A673 (cell line): ENCODE results near the gene OR4D11. TPM values are rescaled to one million over a fixed set of nuclear protein-coding genes. Genes with fewer than 3 reads are reported as not detected.
A peak's percentile ranks its signal among the peaks of the same experiment; 100 is the strongest.

Experiments used
- BruUV-seq: library from RNA; stranded (reverse); fragments of 400-500 nt; replicated peaks from 2 replicates; lab custom pipeline; 2021; lab: Mats Ljungman, UMichigan
- CTCF ChIA-PET: fragments of 300-600 bp; sonication (Branson Sonifier 250); formaldehyde crosslinking; loops from one replicate; lab custom pipeline; 2022; ENCODE audit warnings: antibody characterized with exemption; lab: Charles Lee
- POLR2A ChIA-PET: fragments of 300-600 bp; sonication (Branson Sonifier 250); formaldehyde crosslinking; loops from one replicate; lab custom pipeline; 2022; ENCODE audit warnings: antibody characterized with exemption; ENCODE audit not compliant: low non-redundant PET; lab: Charles Lee
- DNase-seq: peaks from one replicate; pipeline ENCODE4 v3.0.0-alpha.2; 2015; ENCODE audit warnings: low spot score
- H3K27ac ChIP-seq: fragments of 200-600 bp; sonication (generic); 2 replicates; pipeline ENCODE4 v1.5.1; 2016; ENCODE audit warnings: mixed run types, low read depth, mild to moderate bottlenecking, mixed read lengths, antibody characterized with exemption, low read length; ENCODE audit not compliant: poor library complexity, severe bottlenecking
- H3K27me3 ChIP-seq: fragments of 200-600 bp; sonication (generic); replicated peaks from 2 replicates; pipeline ENCODE4 v1.6.1; 2017; ENCODE audit warnings: mixed run types, low read depth, mild to moderate bottlenecking, mixed read lengths, antibody characterized with exemption, low read length; ENCODE audit not compliant: insufficient read depth, poor library complexity
- H3K36me3 ChIP-seq: fragments of 200-600 bp; sonication (generic); 2 replicates; pipeline ENCODE4 v1.6.1; 2016; ENCODE audit warnings: mixed run types, mild to moderate bottlenecking, mixed read lengths, antibody characterized with exemption, low read length; ENCODE audit not compliant: insufficient read depth, poor library complexity, severe bottlenecking
- H3K4me1 ChIP-seq: fragments of 200-600 bp; sonication (generic); 2 replicates; pipeline ENCODE4 v1.6.1; 2017; ENCODE audit warnings: mixed run types, mild to moderate bottlenecking, mixed read lengths, antibody characterized with exemption, low read length; ENCODE audit not compliant: insufficient read depth, poor library complexity, severe bottlenecking
- H3K4me3 ChIP-seq: fragments of 200-600 bp; sonication (generic); 2 replicates; pipeline ENCODE4 v1.5.1; 2016; ENCODE audit warnings: low read depth, mixed run types, mild to moderate bottlenecking, mixed read lengths, low read length; ENCODE audit not compliant: poor library complexity, severe bottlenecking
- H3K9me3 ChIP-seq: fragments of 200-600 bp; sonication (generic); 2 replicates; pipeline ENCODE4 v1.6.1; 2016; ENCODE audit warnings: mixed run types, low read depth, mild to moderate bottlenecking, mixed read lengths, antibody characterized with exemption, low read length; ENCODE audit not compliant: poor library complexity, severe bottlenecking
- EZH2 ChIP-seq: fragments of 200-600 bp; sonication (generic); IDR thresholded peaks from 2 replicates; pipeline ENCODE4 v1.6.1; 2017; ENCODE audit warnings: borderline replicate concordance, low read depth, mild to moderate bottlenecking, mixed read lengths, antibody characterized with exemption, low read length; ENCODE audit not compliant: poor library complexity, severe bottlenecking
- intact Hi-C: fragments of 100-400 bp; cut with micrococcal nuclease; formaldehyde crosslinking; loops from one replicate; pipeline ENCODE4 v1.10.0; 2022; ENCODE audit not compliant: unreplicated experiment
- total RNA-seq: library from RNA; stranded (reverse); gene quantifications from 2 replicates; pipeline ENCODE4 v1.2.3, GENCODE V29; 2021
- TF ChIP-seq, protein P1 (sequence below): fragments of 300-800, 200-600 bp; sonication (generic); conservative IDR thresholded peaks from 2 replicates; pipeline ENCODE4 v1.5.1; 2017; ENCODE audit warnings: low read depth, mild to moderate bottlenecking, antibody characterized with exemption, low read length, moderate library complexity, mixed read lengths

Gene OR4D11
- total RNA-seq, 1 experiment from 2014 or later: not detected

DNA sequence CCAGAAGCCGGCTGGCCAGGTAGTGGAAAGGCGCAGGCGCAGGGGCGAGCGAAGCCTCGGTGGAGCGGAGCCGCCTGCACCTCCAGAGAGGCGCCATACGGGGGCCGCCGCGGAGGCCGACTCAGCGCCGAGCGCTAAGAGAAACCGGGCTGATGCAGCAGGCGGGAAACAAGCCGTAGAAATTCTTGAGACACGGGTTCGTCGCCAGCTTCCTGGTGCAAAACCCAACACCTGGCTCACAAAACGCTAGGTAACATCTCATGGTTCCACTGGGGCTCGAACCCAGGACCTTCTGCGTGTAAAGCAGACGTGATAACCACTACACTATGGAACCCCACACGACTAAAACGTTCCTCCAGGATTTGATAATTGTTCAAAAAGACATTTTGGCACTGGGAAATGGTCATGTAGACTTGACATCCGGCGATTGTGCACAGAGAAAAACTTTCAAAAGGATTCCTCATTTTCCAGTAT is 47.0 kb downstream of the OR4D11 start:
- TF ChIP-seq, protein P1, sequence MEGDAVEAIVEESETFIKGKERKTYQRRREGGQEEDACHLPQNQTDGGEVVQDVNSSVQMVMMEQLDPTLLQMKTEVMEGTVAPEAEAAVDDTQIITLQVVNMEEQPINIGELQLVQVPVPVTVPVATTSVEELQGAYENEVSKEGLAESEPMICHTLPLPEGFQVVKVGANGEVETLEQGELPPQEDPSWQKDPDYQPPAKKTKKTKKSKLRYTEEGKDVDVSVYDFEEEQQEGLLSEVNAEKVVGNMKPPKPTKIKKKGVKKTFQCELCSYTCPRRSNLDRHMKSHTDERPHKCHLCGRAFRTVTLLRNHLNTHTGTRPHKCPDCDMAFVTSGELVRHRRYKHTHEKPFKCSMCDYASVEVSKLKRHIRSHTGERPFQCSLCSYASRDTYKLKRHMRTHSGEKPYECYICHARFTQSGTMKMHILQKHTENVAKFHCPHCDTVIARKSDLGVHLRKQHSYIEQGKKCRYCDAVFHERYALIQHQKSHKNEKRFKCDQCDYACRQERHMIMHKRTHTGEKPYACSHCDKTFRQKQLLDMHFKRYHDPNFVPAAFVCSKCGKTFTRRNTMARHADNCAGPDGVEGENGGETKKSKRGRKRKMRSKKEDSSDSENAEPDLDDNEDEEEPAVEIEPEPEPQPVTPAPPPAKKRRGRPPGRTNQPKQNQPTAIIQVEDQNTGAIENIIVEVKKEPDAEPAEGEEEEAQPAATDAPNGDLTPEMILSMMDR: peak; percentile 59
- no peak for TF ChIP-seq EZH2
- ChIA-PET POLR2A (no interaction called here), CTCF (interaction anchor here (0.6 kb wide), 1 partner anchor 365 kb away, joined by 19 read pairs; no protein-coding TSS in a partner anchor)
- Histone ChIP-seq H3K9me3 (no peaks in the 10 kb centered on the region), H3K4me1 (peaks cover 15% of the 10 kb centered on the region), H3K4me3 (peak overlapping the region; percentile 60), H3K36me3 (no peaks in the 10 kb centered on the region), H3K27ac (peak overlapping the region; percentile 91), H3K27me3 (no peaks in the 10 kb centered on the region)
- BruUV-seq: no TSS peak
- intact Hi-C loops: loop anchor here (1.0 to 10.0 kb wide), 5 partner anchors 10 to 356 kb away; partner anchors contain the start of genes OSBP and PATL1
- DNase-seq: peak; percentile 99

GRCh38 chr11:59550842-59551658 is 47.7 kb downstream of the OR4D11 start:
- intact Hi-C loops: loop anchor here (1.0 to 10.0 kb wide), 5 partner anchors 9 to 356 kb away; partner anchors contain the start of genes OSBP and PATL1
- CTCF ChIA-PET: no interaction called here
- POLR2A ChIA-PET: interaction anchor here (0.6 kb wide), 1 partner anchor 1014 kb away, joined by 3 read pairs; no protein-coding TSS in a partner anchor
- BruUV-seq: no TSS peak
- TF ChIP-seq, protein P1: no peak
- no peak for TF ChIP-seq EZH2
- peak overlapping the region; percentile 91 for H3K27ac ChIP-seq
- no peaks in the 10 kb centered on the region for H3K27me3 ChIP-seq
- H3K9me3 ChIP-seq: no peaks in the 10 kb centered on the region
- peaks cover 19% of the 10 kb centered on the region for H3K4me1 ChIP-seq
- DNase-seq: peak; percentile 99
- H3K4me3 ChIP-seq: peak overlapping the region; percentile 60
- no peaks in the 10 kb centered on the region for H3K36me3 ChIP-seq

DNA sequence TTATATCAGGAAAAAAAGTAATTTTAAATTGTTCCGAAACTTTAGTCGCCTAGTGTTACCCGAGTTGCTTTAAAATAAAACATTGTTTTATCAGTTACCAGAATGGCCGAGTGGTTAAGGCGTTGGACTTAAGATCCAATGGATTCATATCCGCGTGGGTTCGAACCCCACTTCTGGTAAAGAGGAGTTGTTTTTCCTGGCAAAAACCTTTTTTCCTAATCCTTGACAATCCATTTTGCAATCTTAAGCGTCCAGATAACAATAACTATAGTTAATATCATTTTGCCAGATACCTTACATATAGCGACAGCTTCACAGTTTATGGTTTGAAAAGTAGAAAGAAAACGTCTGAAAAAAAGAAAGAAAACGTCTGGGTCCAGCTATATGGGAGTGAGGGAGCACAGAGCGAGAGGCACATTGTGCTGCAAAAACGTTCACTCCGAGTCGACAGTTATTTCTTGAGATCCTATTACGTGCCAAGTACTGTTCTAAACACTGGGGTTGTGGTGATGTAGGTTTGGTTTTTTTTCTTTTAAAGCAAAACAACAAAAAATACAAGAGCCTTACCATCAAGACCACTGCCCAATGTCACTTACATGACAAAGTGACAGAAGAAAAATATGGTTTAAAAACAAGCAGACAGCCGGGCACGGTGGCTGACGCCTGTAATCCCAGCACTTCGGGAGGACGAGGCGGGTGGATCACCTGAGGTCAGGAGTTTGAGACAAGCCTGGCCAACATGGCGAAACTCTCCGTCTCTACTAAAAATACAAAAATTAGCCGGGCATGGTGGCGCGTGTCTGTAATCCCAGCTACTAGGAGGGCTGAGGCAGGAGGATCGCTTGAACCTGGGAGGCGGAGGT is 48.5 kb downstream of the OR4D11 start:
- CTCF ChIA-PET: no interaction called here
- DNase-seq: peak; percentile 92
- Histone ChIP-seq H3K9me3 (no peaks in the 10 kb centered on the region), H3K27ac (peak overlapping the region; percentile 91), H3K4me3 (peak overlapping the region; percentile 60), H3K27me3 (no peaks in the 10 kb centered on the region), H3K4me1 (peaks cover 20% of the 10 kb centered on the region), H3K36me3 (no peaks in the 10 kb centered on the region)
- POLR2A ChIA-PET: interaction anchor here (0.7 kb wide), 1 partner anchor 128 kb away, joined by 3 read pairs; no protein-coding TSS in a partner anchor
- BruUV-seq: no TSS peak
- TF ChIP-seq, protein P1: no peak
- no peak for TF ChIP-seq EZH2
- intact Hi-C loops: loop anchor here (2.0 to 10.0 kb wide), 3 partner anchors 65 to 357 kb away; partner anchors contain the start of genes OSBP and PATL1
